Measurements from ENCODE around the gene PTPN18. TPM values are rescaled to one million over a fixed set of nuclear protein-coding genes. Genes with fewer than 3 reads are reported as not detected.

Gene PTPN18
- total and polyA plus RNA-seq, 2 donors (not counting 3 experiments of a cell fraction or from before 2014, with no cell fraction given): 39.4 to 39.6 TPM

DNA sequence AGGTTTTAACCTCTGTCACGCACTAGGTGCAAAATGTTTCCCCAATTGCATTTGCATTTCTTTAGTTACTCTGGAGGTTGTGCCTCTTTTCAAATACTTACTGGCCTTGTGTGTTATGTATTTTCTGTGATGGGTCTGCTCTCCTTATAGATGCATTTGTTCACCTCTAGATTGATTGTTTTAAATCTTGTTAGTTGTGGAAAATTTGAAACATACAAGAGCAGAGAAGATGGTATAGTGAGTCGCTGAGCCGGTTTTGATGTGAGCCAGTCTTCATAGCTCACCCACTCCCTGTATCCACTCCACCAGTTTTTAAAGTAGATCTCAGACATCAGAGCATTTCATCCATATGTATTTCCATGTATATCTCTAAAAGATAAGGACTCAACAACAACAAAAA lies 6.7 kb upstream of the PTPN18 start:
- dilution Hi-C loops (cut with MboI; ENCODE audit: extremely low pct_ligation_motif_present, low sequenced_read_pairs): no loop called here
- Histone ChIP-seq H3K27ac (ENCODE audit: insufficient read depth, low read depth, low read length) (no peak overlapping the region), H3K9ac (replicated peaks; ENCODE audit: extremely low read depth, insufficient read depth, low read length) (no peak overlapping the region)

GRCh38 chr2:130351711-130352110 lies 4.1 kb upstream of the PTPN18 start:
- ChIA-PET CTCF (interaction anchor here (0.9 kb wide), 1 partner anchor 9 kb away, joined by 6 read pairs; the partner anchor contains the start of gene IMP4), POLR2A (interaction anchor here (1.4 kb wide), 1 partner anchor 10 kb away, joined by 12 read pairs; the partner anchor contains the start of gene IMP4)
- Histone ChIP-seq H3K9me1 (replicated peaks; ENCODE audit: control insufficient read depth, extremely low read depth, insufficient read depth, low read length) (no peaks in the 10 kb centered on the region), H3K27me3 (ENCODE audit: control insufficient read depth in 2 of 2, insufficient read depth in 2 of 2, low read length in 2 of 2) (no peaks in the 10 kb centered on the region), H3K4me2 (ENCODE audit: insufficient read depth, low read length) (no peak overlapping the region), H2AFZ (ENCODE audit: low read depth, low read length) (no peak overlapping the region), H3K4me1 (ENCODE audit: control insufficient read depth, extremely low read depth, insufficient read depth, low read length) (peaks cover 4% of the 10 kb centered on the region), H3K9me3 (replicated peaks; ENCODE audit: control insufficient read depth, insufficient read depth, low read length) (no peaks in the 10 kb centered on the region), H4K20me1 (replicated peaks; ENCODE audit: control insufficient read depth, extremely low read depth, insufficient read depth, low read length) (no peaks in the 10 kb centered on the region), H3K4me3 (replicated peaks in 1 of 3; ENCODE audit: insufficient read depth in 1 of 3, low read depth in 1 of 3, low read length in 3 of 3) (no peak overlapping the region), H3K9ac (replicated peaks; ENCODE audit: extremely low read depth, insufficient read depth, low read length) (no peak overlapping the region), H3K79me2 (ENCODE audit: control insufficient read depth, insufficient read depth, low read length) (no peaks in the 10 kb centered on the region), H3K36me3 (ENCODE audit: control insufficient read depth in 2 of 2, extremely low read depth in 1 of 2, insufficient read depth in 2 of 2, low read length in 2 of 2) (peaks cover 0 to 7% of the 10 kb centered on the region in 2 experiments), H3K27ac (ENCODE audit: insufficient read depth, low read depth, low read length) (no peak overlapping the region)
- dilution Hi-C loops (cut with MboI; ENCODE audit: extremely low pct_ligation_motif_present, low sequenced_read_pairs) (no loop called here), intact Hi-C loops (cut with micrococcal nuclease) (loop anchor here (10.0 kb wide), 1 partner anchor 373 kb away; the partner anchor contains the start of gene GPR148)
- no peak for TF ChIP-seq POLR2AphosphoS5 (IDR thresholded peaks at IDR 0.05; ENCODE audit: insufficient read depth, low read depth, low read length)
- TF ChIP-seq MYC (IDR thresholded peaks at IDR 0.05; ENCODE audit: low read depth, low read length): no peak
- no peak for TF ChIP-seq POLR2A (IDR thresholded peaks at IDR 0.05; ENCODE audit: low read depth, low read length)
- TF ChIP-seq FOS (IDR thresholded peaks at IDR 0.05; ENCODE audit: borderline replicate concordance, insufficient read depth, low read length): no peak
- TF ChIP-seq, protein P1, sequence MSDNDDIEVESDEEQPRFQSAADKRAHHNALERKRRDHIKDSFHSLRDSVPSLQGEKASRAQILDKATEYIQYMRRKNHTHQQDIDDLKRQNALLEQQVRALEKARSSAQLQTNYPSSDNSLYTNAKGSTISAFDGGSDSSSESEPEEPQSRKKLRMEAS (IDR thresholded peaks at IDR 0.05; ENCODE audit: insufficient read depth, insufficient read length): no peak
- TF ChIP-seq JUN (IDR thresholded peaks at IDR 0.05; ENCODE audit: borderline replicate concordance, insufficient read depth, insufficient read length, low read depth): no peak
- TF ChIP-seq EZH2 (IDR thresholded peaks at IDR 0.05; ENCODE audit: borderline replicate concordance, low read depth, low read length, severe bottlenecking): no peak
- TF ChIP-seq CTCF (IDR thresholded peaks at IDR 0.05; ENCODE audit: extremely low read depth in 1 of 2, insufficient read depth in 1 of 2, low read depth in 1 of 2, low read length in 2 of 2): no peak
- TF ChIP-seq GATA2 (IDR thresholded peaks at IDR 0.05; ENCODE audit: insufficient read depth, insufficient read length, low read depth, low read length): no peak
- FAIRE-seq (no peak), DNase-seq (ENCODE audit: low read depth, low spot score) (no peak)
- BruUV-seq (replicated peaks): no TSS peak

More for the DNA sequence above, 6.7 kb upstream of the PTPN18 start:
- Histone ChIP-seq H3K9me1 (replicated peaks; ENCODE audit: control insufficient read depth, extremely low read depth, insufficient read depth, low read length) (no peaks in the 10 kb centered on the region), H3K4me1 (ENCODE audit: control insufficient read depth, extremely low read depth, insufficient read depth, low read length) (no peaks in the 10 kb centered on the region), H3K79me2 (ENCODE audit: control insufficient read depth, insufficient read depth, low read length) (peaks cover 5% of the 10 kb centered on the region), H4K20me1 (replicated peaks; ENCODE audit: control insufficient read depth, extremely low read depth, insufficient read depth, low read length) (no peaks in the 10 kb centered on the region), H3K9me3 (replicated peaks; ENCODE audit: control insufficient read depth, insufficient read depth, low read length) (no peaks in the 10 kb centered on the region), H3K27me3 (ENCODE audit: control insufficient read depth in 2 of 2, insufficient read depth in 2 of 2, low read length in 2 of 2) (no peaks in the 10 kb centered on the region), H3K4me3 (replicated peaks in 1 of 3; ENCODE audit: insufficient read depth in 1 of 3, low read depth in 1 of 3, low read length in 3 of 3) (no peak overlapping the region), H2AFZ (ENCODE audit: low read depth, low read length) (no peak overlapping the region), H3K4me2 (ENCODE audit: insufficient read depth, low read length) (no peak overlapping the region), H3K36me3 (ENCODE audit: control insufficient read depth in 2 of 2, extremely low read depth in 1 of 2, insufficient read depth in 2 of 2, low read length in 2 of 2) (peaks cover 12 to 22% of the 10 kb centered on the region in 2 experiments)
- intact Hi-C loops (cut with micrococcal nuclease): loop anchor here (10.0 kb wide), 1 partner anchor 746 kb away; the partner anchor contains the start of gene FAM168B
- DNase-seq (ENCODE audit: low read depth, low spot score) (no peak), FAIRE-seq (no peak)
- ChIA-PET CTCF (no interaction called here), POLR2A (no interaction called here)
- TF ChIP-seq MYC (IDR thresholded peaks at IDR 0.05; ENCODE audit: low read depth, low read length) (no peak), POLR2A (IDR thresholded peaks at IDR 0.05; ENCODE audit: low read depth, low read length) (no peak), JUN (IDR thresholded peaks at IDR 0.05; ENCODE audit: borderline replicate concordance, insufficient read depth, insufficient read length, low read depth) (no peak), FOS (IDR thresholded peaks at IDR 0.05; ENCODE audit: borderline replicate concordance, insufficient read depth, low read length) (no peak)
- no TSS peak for BruUV-seq (replicated peaks)
